HepG2 (cell line): ENCODE data around the gene RNF11. TPM values are rescaled to one million over a fixed set of nuclear protein-coding genes. Genes with fewer than 3 reads are reported as not detected.

ENCODE experiments used
- ETV5 ChIP-seq: IDR thresholded peaks from 2 replicates; pipeline ENCODE4 v1.6.1; 2018; ENCODE audit warnings: missing biosample characterization, missing genetic modification reagents, inconsistent platforms, borderline replicate concordance
- GABPB1 ChIP-seq: IDR thresholded peaks from 2 replicates; pipeline ENCODE4 v1.6.1; 2016; ENCODE audit warnings: mild to moderate bottlenecking, missing genetic modification reagents, moderate library complexity, missing compliant biosample characterization
- IKZF1 ChIP-seq: fragments of 450-650 bp; IDR thresholded peaks from 2 replicates; pipeline ENCODE4 v1.7.1; 2016
- KDM5A ChIP-seq: fragments of 200-600 bp; sonication (generic); IDR thresholded peaks from 2 replicates; pipeline ENCODE4 v1.7.0; 2018; ENCODE audit warnings: antibody characterized with exemption, mild to moderate bottlenecking, low read length, borderline replicate concordance
- KLF9 ChIP-seq: IDR thresholded peaks from 2 replicates; pipeline ENCODE4 v1.6.1; 2016; ENCODE audit warnings: low read depth
- KMT2B ChIP-seq: IDR thresholded peaks from 2 replicates; pipeline ENCODE4 v1.6.1; 2016; ENCODE audit warnings: missing genetic modification reagents, missing compliant biosample characterization
- PHF20 ChIP-seq: sonication (generic); formaldehyde crosslinking; IDR thresholded peaks from 2 replicates; pipeline ENCODE4 v1.5.0; 2020; ENCODE audit warnings: mild to moderate bottlenecking, missing genetic modification reagents
- SMC3 ChIP-seq: IDR thresholded peaks from 2 replicates; pipeline ENCODE4 v1.6.1; 2011; ENCODE audit warnings: low read length, improper control_type of control experiment
- TAF15 ChIP-seq: fragments of 200-400 bp; formaldehyde crosslinking; IDR thresholded peaks from one replicate; pipeline ENCODE4 v1.6.1; 2018; ENCODE audit warnings: mild to moderate bottlenecking, low read depth, low read length; ENCODE audit not compliant: poor library complexity, severe bottlenecking
- ZFP36 ChIP-seq: fragments of 150-350 bp; IDR thresholded peaks from 2 replicates; pipeline ENCODE4 v1.6.1; 2018; ENCODE audit warnings: borderline replicate concordance, low read length, low read depth; ENCODE audit not compliant: partially characterized antibody
- ZNF225 ChIP-seq: sonication (generic); formaldehyde crosslinking; IDR thresholded peaks from 2 replicates; pipeline ENCODE4 v1.4.0; 2020; ENCODE audit warnings: mild to moderate bottlenecking, missing genetic modification reagents
- ZNF44 ChIP-seq: sonication (generic); formaldehyde crosslinking; IDR thresholded peaks from 2 replicates; pipeline ENCODE4 v1.5.1; 2020; ENCODE audit warnings: mild to moderate bottlenecking, missing genetic modification reagents
- ZNF543 ChIP-seq: sonication (generic); formaldehyde crosslinking; IDR thresholded peaks from 2 replicates; pipeline ENCODE4 v1.4.0; 2020; ENCODE audit warnings: mild to moderate bottlenecking, missing genetic modification reagents
- ZNF556 ChIP-seq: sonication (generic); formaldehyde crosslinking; IDR thresholded peaks from 2 replicates; pipeline ENCODE4 v1.4.0; 2020; ENCODE audit warnings: mild to moderate bottlenecking, missing genetic modification reagents, borderline replicate concordance
- ZNF652 ChIP-seq: IDR thresholded peaks from 2 replicates; pipeline ENCODE4 v1.6.1; 2016; ENCODE audit warnings: low read depth, borderline replicate concordance
- ZNF883 ChIP-seq: sonication (generic); formaldehyde crosslinking; IDR thresholded peaks from 2 replicates; pipeline ENCODE4 v1.5.1; 2020; ENCODE audit warnings: mild to moderate bottlenecking, missing genetic modification reagents; ENCODE audit errors: not compliant biosample characterization
- polyA plus RNA-seq, 8 experiments: library from polyadenylated mRNA; depleted of rRNA in 3 of 8; stranded (reverse) in 7 of 8; unstranded in 1 of 8; fragments of >200 nt; fragmentation: Illumina TruSeq in 4 of 8; extraction: Trizol in 4 of 8; gene quantifications; 2 replicates each; pipeline versions ENCODE4 v1.2.1 to v1.2.3, GENCODE V29; 2011 to 2016; ENCODE audit warnings: low read depth in 4 of 8, missing spikeins in 1 of 8, mixed read lengths in 1 of 8; ENCODE audit not compliant: insufficient read depth in 1 of 8
- total RNA-seq, 5 experiments: library from RNA; depleted of rRNA; stranded (reverse); fragments of >200 nt; fragmentation: Illumina TruSeq; extraction: Trizol; gene quantifications; 2 replicates each; pipeline ENCODE4 v1.2.3, GENCODE V29; 2016; ENCODE audit warnings: low read depth in 1 of 5
- TF ChIP-seq, protein P1 (sequence below): sonication (generic); formaldehyde crosslinking; IDR thresholded peaks from 2 replicates; pipeline ENCODE4 v1.8.1; 2023; ENCODE audit warnings: missing genetic modification reagents, inconsistent platforms, borderline replicate concordance
- TF ChIP-seq, protein P2 (sequence below): sonication (generic); formaldehyde crosslinking; IDR thresholded peaks from 2 replicates; pipeline ENCODE4 v1.4.0; 2020; ENCODE audit warnings: mild to moderate bottlenecking, missing genetic modification reagents
- TF ChIP-seq, protein P3 (sequence below): sonication (generic); formaldehyde crosslinking; IDR thresholded peaks from 2 replicates; pipeline ENCODE4 v1.5.0; 2020; ENCODE audit warnings: mild to moderate bottlenecking, missing genetic modification reagents, moderate library complexity
- TF ChIP-seq, protein P4 (sequence below): IDR thresholded peaks from 2 replicates; pipeline ENCODE4 v1.6.1; 2016
- TF ChIP-seq, protein P5 (sequence below): sonication (generic); formaldehyde crosslinking; IDR thresholded peaks from 2 replicates; pipeline ENCODE4 v1.9.0; 2022; ENCODE audit warnings: missing genetic modification reagents, mild to moderate bottlenecking, borderline replicate concordance

Gene RNF11
- total and polyA plus RNA-seq, 2 of the 13 experiments (the other 11 are each of a cell fraction or from before 2014, with no cell fraction given) = 41.2 to 48.8 TPM

DNA sequence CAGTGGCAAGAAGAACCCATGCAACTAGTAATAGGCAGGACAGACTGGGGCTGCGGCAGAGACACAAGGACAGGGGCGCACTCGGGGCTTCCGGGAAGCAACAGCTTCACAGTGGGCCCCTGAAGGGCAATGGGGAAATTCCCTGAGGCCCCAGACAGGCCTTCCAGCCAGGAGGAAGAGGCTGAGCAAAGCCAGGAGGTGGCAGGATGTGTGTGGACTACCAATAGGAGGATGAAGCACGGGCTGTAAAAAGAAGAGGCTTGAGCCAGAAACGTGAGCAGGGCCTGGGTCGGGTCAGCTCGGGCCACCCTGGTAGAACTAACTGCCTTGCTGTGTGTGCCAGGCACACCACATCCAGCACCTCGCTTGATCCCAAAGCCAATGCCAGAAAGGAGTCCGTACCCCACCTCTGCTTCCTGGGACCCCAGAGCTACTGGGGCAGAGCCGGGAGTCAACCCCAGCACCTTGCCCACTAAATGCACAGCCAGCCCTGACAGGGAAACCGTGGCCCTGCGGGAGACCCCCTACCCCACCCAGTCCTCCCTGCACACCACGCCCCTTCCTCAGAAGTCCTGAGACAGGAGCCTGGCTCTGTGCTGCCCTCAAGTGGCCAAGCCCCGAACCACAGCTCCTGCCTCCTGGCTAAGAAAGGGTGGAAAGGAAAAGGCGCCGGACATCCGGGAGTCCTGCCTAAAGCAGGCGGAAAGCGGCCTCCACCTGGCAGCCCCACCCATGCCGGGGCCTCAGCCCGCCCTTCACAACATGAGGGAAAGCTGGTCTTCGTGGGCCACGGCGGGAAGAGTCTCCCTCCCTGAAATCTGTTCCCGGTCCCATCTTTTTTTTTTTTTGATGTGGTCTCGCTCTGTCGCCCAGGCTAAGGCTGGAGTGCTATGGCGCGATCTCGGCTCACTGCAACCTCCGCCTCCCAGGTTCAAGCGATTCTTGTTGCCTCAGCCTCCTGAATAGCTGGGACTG lies 60.6 kb downstream of the RNF11 start (continued):
- TF ChIP-seq, protein P1, sequence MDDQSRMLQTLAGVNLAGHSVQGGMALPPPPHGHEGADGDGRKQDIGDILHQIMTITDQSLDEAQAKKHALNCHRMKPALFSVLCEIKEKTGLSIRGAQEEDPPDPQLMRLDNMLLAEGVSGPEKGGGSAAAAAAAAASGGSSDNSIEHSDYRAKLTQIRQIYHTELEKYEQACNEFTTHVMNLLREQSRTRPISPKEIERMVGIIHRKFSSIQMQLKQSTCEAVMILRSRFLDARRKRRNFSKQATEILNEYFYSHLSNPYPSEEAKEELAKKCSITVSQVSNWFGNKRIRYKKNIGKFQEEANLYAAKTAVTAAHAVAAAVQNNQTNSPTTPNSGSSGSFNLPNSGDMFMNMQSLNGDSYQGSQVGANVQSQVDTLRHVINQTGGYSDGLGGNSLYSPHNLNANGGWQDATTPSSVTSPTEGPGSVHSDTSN (CRISPR knock-in tag) = no peak
- TF ChIP-seq, protein P2, sequence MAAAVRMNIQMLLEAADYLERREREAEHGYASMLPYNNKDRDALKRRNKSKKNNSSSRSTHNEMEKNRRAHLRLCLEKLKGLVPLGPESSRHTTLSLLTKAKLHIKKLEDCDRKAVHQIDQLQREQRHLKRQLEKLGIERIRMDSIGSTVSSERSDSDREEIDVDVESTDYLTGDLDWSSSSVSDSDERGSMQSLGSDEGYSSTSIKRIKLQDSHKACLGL (CRISPR knock-in tag) = peak; percentile 37; the same call in 1 of the 2 replicates
- no peak for TF ChIP-seq PHF20 (CRISPR knock-in tag)
- TF ChIP-seq IKZF1 = no peak
- no peak for TF ChIP-seq ZFP36
- TF ChIP-seq TAF15 = no peak
- 0 out of 2 replicates have a peak, but pooled peaks have one; percentile 44 for TF ChIP-seq KMT2B
- TF ChIP-seq SMC3 = peak; percentile 29; the same call in 1 of the 2 replicates
- no peak for TF ChIP-seq KDM5A
- no peak for TF ChIP-seq ZNF543 (CRISPR knock-in tag)
- TF ChIP-seq, protein P3, sequence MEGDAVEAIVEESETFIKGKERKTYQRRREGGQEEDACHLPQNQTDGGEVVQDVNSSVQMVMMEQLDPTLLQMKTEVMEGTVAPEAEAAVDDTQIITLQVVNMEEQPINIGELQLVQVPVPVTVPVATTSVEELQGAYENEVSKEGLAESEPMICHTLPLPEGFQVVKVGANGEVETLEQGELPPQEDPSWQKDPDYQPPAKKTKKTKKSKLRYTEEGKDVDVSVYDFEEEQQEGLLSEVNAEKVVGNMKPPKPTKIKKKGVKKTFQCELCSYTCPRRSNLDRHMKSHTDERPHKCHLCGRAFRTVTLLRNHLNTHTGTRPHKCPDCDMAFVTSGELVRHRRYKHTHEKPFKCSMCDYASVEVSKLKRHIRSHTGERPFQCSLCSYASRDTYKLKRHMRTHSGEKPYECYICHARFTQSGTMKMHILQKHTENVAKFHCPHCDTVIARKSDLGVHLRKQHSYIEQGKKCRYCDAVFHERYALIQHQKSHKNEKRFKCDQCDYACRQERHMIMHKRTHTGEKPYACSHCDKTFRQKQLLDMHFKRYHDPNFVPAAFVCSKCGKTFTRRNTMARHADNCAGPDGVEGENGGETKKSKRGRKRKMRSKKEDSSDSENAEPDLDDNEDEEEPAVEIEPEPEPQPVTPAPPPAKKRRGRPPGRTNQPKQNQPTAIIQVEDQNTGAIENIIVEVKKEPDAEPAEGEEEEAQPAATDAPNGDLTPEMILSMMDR (CRISPR knock-in tag) = peak; percentile 94
- TF ChIP-seq, protein P4, sequence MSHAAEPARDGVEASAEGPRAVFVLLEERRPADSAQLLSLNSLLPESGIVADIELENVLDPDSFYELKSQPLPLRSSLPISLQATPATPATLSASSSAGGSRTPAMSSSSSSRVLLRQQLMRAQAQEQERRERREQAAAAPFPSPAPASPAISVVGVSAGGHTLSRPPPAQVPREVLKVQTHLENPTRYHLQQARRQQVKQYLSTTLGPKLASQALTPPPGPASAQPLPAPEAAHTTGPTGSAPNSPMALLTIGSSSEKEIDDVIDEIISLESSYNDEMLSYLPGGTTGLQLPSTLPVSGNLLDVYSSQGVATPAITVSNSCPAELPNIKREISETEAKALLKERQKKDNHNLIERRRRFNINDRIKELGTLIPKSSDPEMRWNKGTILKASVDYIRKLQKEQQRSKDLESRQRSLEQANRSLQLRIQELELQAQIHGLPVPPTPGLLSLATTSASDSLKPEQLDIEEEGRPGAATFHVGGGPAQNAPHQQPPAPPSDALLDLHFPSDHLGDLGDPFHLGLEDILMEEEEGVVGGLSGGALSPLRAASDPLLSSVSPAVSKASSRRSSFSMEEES (CRISPR knock-in tag) = peak; percentile 57
- peak; percentile 35 for TF ChIP-seq ZNF883
- peak; percentile 77 for TF ChIP-seq ETV5 (CRISPR knock-in tag)
- TF ChIP-seq, protein P5, sequence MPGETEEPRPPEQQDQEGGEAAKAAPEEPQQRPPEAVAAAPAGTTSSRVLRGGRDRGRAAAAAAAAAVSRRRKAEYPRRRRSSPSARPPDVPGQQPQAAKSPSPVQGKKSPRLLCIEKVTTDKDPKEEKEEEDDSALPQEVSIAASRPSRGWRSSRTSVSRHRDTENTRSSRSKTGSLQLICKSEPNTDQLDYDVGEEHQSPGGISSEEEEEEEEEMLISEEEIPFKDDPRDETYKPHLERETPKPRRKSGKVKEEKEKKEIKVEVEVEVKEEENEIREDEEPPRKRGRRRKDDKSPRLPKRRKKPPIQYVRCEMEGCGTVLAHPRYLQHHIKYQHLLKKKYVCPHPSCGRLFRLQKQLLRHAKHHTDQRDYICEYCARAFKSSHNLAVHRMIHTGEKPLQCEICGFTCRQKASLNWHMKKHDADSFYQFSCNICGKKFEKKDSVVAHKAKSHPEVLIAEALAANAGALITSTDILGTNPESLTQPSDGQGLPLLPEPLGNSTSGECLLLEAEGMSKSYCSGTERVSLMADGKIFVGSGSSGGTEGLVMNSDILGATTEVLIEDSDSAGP (CRISPR knock-in tag) = peak; percentile 34; the same call in 1 of the 2 replicates
- peak; percentile 97 for TF ChIP-seq ZNF652
- TF ChIP-seq ZNF44 (CRISPR knock-in tag) = no peak
- TF ChIP-seq ZNF556 = 0 out of 2 replicates have a peak, but pooled peaks have one; percentile 18
- peak; percentile 73 for TF ChIP-seq GABPB1
- 0 out of 2 replicates have a peak, but pooled peaks have one; percentile 30 for TF ChIP-seq ZNF225 (CRISPR knock-in tag)
- 0 out of 2 replicates have a peak, but pooled peaks have one; percentile 24 for TF ChIP-seq KLF9
